ENCODE results near the gene HBA2. TPM values are rescaled to one million over a fixed set of nuclear protein-coding genes. Genes with fewer than 3 reads are reported as not detected.

HBA2 gene
- total and polyA plus RNA-seq, 9 of the 15 experiments (the other 6 are each of a cell fraction or from before 2014, with no cell fraction given): 40.4 to 853 (median 286) TPM

- TF ChIP-seq FOXA3 (CRISPR knock-in tag; conservative IDR thresholded peaks at IDR 0.05 in 1 of 2, IDR thresholded peaks at IDR 0.05 in 1 of 2) (peak in 1 of 2 experiments; percentile 93; a peak in 1 of 4 replicates), NCOA2 (IDR thresholded peaks at IDR 0.05; ENCODE audit: partially characterized antibody in 2 of 2) (no peak), AFF4 (CRISPR knock-in tag; IDR thresholded peaks at IDR 0.05) (peak; percentile 97; the same call in 1 of the 2 replicates), JUND (IDR thresholded peaks at IDR 0.05; ENCODE audit: borderline replicate concordance, low read depth, low read length) (peak; percentile 28; the same call in 1 of the 2 replicates), JUND (tag; IDR thresholded peaks at IDR 0.05; ENCODE audit: borderline replicate concordance, low read depth, low read length) (no peak), ELK1 (CRISPR knock-in tag; IDR thresholded peaks at IDR 0.05) (peak; percentile 49; the same call in 1 of the 2 replicates), CREBBP (IDR thresholded peaks at IDR 0.05; ENCODE audit: low read depth, low read length) (no peak), GTF3C2 (IDR thresholded peaks at IDR 0.05; ENCODE audit: borderline replicate concordance, extremely low read depth, insufficient read length) (no peak), MEF2A (IDR thresholded peaks at IDR 0.05; ENCODE audit: control insufficient read depth, low read depth, low read length) (no peak), HNRNPK (IDR thresholded peaks at IDR 0.05; ENCODE audit: low read depth, low read length, poor library complexity, severe bottlenecking) (no peak), POLR2H (tag; IDR thresholded peaks at IDR 0.05; ENCODE audit: low read depth) (no peak), SP2 (IDR thresholded peaks at IDR 0.05; ENCODE audit: extremely low read depth, low read depth, low read length, poor library complexity, severe bottlenecking) (no peak), ZFP91 (CRISPR knock-in tag; IDR thresholded peaks at IDR 0.05) (peak; percentile 80; the same call in 1 of the 2 replicates), ZC3H4 (CRISPR knock-in tag; IDR thresholded peaks at IDR 0.05; ENCODE audit: borderline replicate concordance) (peak; percentile 60; the same call in 1 of the 2 replicates), ZNF316 (IDR thresholded peaks at IDR 0.05) (no peak)
Observed at GRCh38 chr16:180681-181564, 8.2 kb downstream of the HBA2 start (continued).
